Measurements from ENCODE around the gene LMNA. TPM values are rescaled to one million over a fixed set of nuclear protein-coding genes. Genes with fewer than 3 reads are reported as not detected.
A peak's percentile ranks its signal among the peaks of the same experiment; 100 is the strongest.

Gene LMNA
- 12.9 and 14.3 TPM in 2 replicates for total RNA-seq (2014; rRNA removed; shearing (Covaris generic))
- 5.0 and 6.5 TPM in 2 replicates for total RNA-seq (2022)
- Bru-seq, nascent RNA = percentile 25 among the genes with signal in this experiment
- BruChase-seq, experiment 1, labeled RNA remaining after a 6-hour chase = percentile 32 among the genes with signal in this experiment
- percentile 27 among the genes with signal in this experiment for BruChase-seq, experiment 2, labeled RNA remaining after a 2-hour chase
- long read RNA-seq, partial matches to known transcripts = 3 of 5 reads
- long read RNA-seq, other reads (novel, unspliced or antisense) = 2 of 5 reads

GRCh38 chr1:156114101-156114918 is at the start of gene LMNA:
LMNA (plus strand) TSS chr1:156114711; CDS start chr1:156114919, 208 bp downstream.
- BruUV-seq (replicated peaks) = no TSS peak
- no peak within 1 kb of the TSS for H3K27ac ChIP-seq (ENCODE audit: low read depth, low read length, poor library complexity, severe bottlenecking)

GRCh38 chr1:156065212-156065611 is 49.3 kb upstream of the LMNA start:
- H2AFZ ChIP-seq (ENCODE audit: low read length) = no peak overlapping the region
- H3K9me2 ChIP-seq (ENCODE audit: insufficient read depth, low read length) = no peaks in the 10 kb centered on the region
- no peak for TF ChIP-seq EZH2phosphoT487 (IDR thresholded peaks at IDR 0.05; ENCODE audit: borderline replicate concordance, low read depth, low read length)
- TF ChIP-seq, protein P1, sequence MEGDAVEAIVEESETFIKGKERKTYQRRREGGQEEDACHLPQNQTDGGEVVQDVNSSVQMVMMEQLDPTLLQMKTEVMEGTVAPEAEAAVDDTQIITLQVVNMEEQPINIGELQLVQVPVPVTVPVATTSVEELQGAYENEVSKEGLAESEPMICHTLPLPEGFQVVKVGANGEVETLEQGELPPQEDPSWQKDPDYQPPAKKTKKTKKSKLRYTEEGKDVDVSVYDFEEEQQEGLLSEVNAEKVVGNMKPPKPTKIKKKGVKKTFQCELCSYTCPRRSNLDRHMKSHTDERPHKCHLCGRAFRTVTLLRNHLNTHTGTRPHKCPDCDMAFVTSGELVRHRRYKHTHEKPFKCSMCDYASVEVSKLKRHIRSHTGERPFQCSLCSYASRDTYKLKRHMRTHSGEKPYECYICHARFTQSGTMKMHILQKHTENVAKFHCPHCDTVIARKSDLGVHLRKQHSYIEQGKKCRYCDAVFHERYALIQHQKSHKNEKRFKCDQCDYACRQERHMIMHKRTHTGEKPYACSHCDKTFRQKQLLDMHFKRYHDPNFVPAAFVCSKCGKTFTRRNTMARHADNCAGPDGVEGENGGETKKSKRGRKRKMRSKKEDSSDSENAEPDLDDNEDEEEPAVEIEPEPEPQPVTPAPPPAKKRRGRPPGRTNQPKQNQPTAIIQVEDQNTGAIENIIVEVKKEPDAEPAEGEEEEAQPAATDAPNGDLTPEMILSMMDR (conservative IDR thresholded peaks at IDR 0.05; ENCODE audit: low read length) = no peak
- intact Hi-C loops (cut with micrococcal nuclease; ENCODE audit: unreplicated experiment) = no loop called here
- no peak overlapping the region for H3K4me3 ChIP-seq (ENCODE audit: low read depth, low read length, poor library complexity, severe bottlenecking)
- H3K4me2 ChIP-seq (ENCODE audit: low read length) = no peak overlapping the region
- no peaks in the 10 kb centered on the region for H3K9me3 ChIP-seq (ENCODE audit: low read length)
- H4K20me1 ChIP-seq (ENCODE audit: insufficient read depth, low read length) = no peaks in the 10 kb centered on the region
- no peaks in the 10 kb centered on the region for H3K36me3 ChIP-seq (ENCODE audit: insufficient read depth, low read length)
- H3K79me2 ChIP-seq (ENCODE audit: insufficient read depth, low read depth, low read length) = no peaks in the 10 kb centered on the region
- no peak for DNase-seq (ENCODE audit: low spot score)
- no peaks in the 10 kb centered on the region for H3K4me1 ChIP-seq (ENCODE audit: insufficient read depth, low read length, poor library complexity, severe bottlenecking)
- no TSS peak for BruUV-seq (replicated peaks)
- ChIA-PET POLR2A (no interaction called here), CTCF (ENCODE audit: unreplicated experiment) (interaction anchor here (1.0 to 1.8 kb wide), 2 partner anchors 76 to 127 kb away, joined by 3 to 4 read pairs; no protein-coding TSS in a partner anchor)
- H3K27ac ChIP-seq (ENCODE audit: low read depth, low read length, poor library complexity, severe bottlenecking) = no peak overlapping the region

More at GRCh38 chr1:156114101-156114918, at the start of gene LMNA:
- no peak for DNase-seq (ENCODE audit: low spot score)
- no peak within 1 kb of the TSS for H2AFZ ChIP-seq (ENCODE audit: low read length)
- no peaks in the 10 kb centered on the region for H3K79me2 ChIP-seq (ENCODE audit: insufficient read depth, low read depth, low read length)
- H3K36me3 ChIP-seq (ENCODE audit: insufficient read depth, low read length) = no peaks in the 10 kb centered on the region
- H3K9me3 ChIP-seq (ENCODE audit: low read length) = no peaks in the 10 kb centered on the region
- ChIA-PET CTCF (ENCODE audit: unreplicated experiment) (interaction anchor here (0.6 kb wide), 1 partner anchor 100 kb away, joined by 3 read pairs; no protein-coding TSS in a partner anchor), POLR2A (interaction anchor here (0.6 kb wide), 1 partner anchor 21 kb away, joined by 3 read pairs; no protein-coding TSS in a partner anchor)
- H3K4me1 ChIP-seq (ENCODE audit: insufficient read depth, low read length, poor library complexity, severe bottlenecking) = no peaks in the 10 kb centered on the region
- H3K4me3 ChIP-seq (ENCODE audit: low read depth, low read length, poor library complexity, severe bottlenecking) = no peak within 1 kb of the TSS
- H3K9me2 ChIP-seq (ENCODE audit: insufficient read depth, low read length) = no peaks in the 10 kb centered on the region
- peak within 1 kb of the TSS; percentile 43; the same call in 1 of the 2 replicates for H3K4me2 ChIP-seq (ENCODE audit: low read length)
- TF ChIP-seq, protein P1 (conservative IDR thresholded peaks at IDR 0.05; ENCODE audit: low read length) = no peak
- TF ChIP-seq EZH2phosphoT487 (IDR thresholded peaks at IDR 0.05; ENCODE audit: borderline replicate concordance, low read depth, low read length) = peak; percentile 52; the same call in 1 of the 2 replicates
- no peaks in the 10 kb centered on the region for H4K20me1 ChIP-seq (ENCODE audit: insufficient read depth, low read length)
- intact Hi-C loops (cut with micrococcal nuclease; ENCODE audit: unreplicated experiment) = no loop called here

Measured in OCI-LY7 (cell line).